ENCODE measurements around the gene ETV2.

DNA sequence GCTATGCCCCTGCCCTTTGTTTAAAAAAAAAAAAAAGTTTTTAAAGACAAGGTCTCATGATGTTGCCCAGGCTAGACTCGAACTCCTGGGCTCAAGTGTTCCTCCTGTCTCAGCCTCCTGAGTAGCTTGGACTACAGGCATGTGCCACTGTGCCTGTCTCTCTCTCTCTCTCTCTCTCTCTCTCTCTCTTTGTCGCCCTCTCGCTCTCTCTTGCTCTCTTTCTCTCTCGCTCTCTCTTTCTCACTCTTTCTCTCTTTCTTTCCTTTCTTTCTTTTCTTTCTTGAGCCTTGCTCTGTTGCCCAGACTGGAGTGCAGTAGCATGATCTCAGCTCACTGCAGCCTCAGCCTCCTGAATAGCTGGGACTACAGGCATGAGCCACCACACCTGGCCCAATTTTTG, 14.1 kb downstream of the ETV2 start:
- TF ChIP-seq, protein P1, sequence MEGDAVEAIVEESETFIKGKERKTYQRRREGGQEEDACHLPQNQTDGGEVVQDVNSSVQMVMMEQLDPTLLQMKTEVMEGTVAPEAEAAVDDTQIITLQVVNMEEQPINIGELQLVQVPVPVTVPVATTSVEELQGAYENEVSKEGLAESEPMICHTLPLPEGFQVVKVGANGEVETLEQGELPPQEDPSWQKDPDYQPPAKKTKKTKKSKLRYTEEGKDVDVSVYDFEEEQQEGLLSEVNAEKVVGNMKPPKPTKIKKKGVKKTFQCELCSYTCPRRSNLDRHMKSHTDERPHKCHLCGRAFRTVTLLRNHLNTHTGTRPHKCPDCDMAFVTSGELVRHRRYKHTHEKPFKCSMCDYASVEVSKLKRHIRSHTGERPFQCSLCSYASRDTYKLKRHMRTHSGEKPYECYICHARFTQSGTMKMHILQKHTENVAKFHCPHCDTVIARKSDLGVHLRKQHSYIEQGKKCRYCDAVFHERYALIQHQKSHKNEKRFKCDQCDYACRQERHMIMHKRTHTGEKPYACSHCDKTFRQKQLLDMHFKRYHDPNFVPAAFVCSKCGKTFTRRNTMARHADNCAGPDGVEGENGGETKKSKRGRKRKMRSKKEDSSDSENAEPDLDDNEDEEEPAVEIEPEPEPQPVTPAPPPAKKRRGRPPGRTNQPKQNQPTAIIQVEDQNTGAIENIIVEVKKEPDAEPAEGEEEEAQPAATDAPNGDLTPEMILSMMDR (IDR thresholded peaks at IDR 0.05; ENCODE audit: low read depth, low read length) = no peak
- TF ChIP-seq POLR2A (IDR thresholded peaks at IDR 0.05; ENCODE audit: extremely low read depth, insufficient read length) = no peak

Data from NB4 (cell line).